NT2/D1 (cell line): ENCODE data around the gene MALRD1.

Source experiments
- SUZ12 ChIP-seq: IDR thresholded peaks from 2 replicates; pipeline ENCODE4 v1.6.1; 2011; ENCODE audit not compliant: insufficient read length, insufficient read depth; ENCODE audit errors: extremely low read depth
- YY1 ChIP-seq: IDR thresholded peaks from 2 replicates; pipeline ENCODE4 v1.6.1; 2011; ENCODE audit not compliant: insufficient read length, insufficient read depth

- TF ChIP-seq YY1 (no peak), SUZ12 (no peak)
These were observed 160.7 kb downstream of the MALRD1 start for GRCh38 chr10:19209319-19209718.
